ENCODE measurements around the gene ZSCAN32.

Gene ZSCAN32

DNA sequence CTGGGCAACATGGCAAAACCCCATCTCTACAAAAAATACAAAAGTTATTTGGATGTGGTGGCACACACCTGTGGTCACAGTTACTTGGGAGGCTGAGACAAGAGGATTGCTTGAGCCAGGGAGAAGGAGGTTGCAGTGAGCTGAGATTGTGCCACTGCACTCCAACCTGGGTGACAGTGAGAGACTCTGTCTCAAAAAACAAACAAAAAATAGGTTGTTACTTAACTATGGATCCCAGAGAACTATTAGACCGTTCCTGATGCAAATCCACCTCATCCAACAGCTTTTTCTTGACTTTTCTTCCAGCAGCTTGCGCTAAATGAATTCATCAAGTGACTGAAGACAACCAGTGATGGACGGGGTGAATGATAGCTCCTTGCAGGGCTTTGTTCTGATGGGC, 45.2 kb downstream of the ZSCAN32 start, which contains the start of gene OR2C1:
TSS of gene OR2C1 (plus strand) at position 301 of the 400 bp plus-strand sequence. CDS start at position 353, 52 bp downstream.
- TF ChIP-seq EZH2 (optimal IDR thresholded peaks at IDR 0.05; ENCODE audit: low read depth, low read length) = no peak
- no peak for TF ChIP-seq EZH2phosphoT487 (IDR thresholded peaks at IDR 0.05; ENCODE audit: low read length)
- TF ChIP-seq, protein P1, sequence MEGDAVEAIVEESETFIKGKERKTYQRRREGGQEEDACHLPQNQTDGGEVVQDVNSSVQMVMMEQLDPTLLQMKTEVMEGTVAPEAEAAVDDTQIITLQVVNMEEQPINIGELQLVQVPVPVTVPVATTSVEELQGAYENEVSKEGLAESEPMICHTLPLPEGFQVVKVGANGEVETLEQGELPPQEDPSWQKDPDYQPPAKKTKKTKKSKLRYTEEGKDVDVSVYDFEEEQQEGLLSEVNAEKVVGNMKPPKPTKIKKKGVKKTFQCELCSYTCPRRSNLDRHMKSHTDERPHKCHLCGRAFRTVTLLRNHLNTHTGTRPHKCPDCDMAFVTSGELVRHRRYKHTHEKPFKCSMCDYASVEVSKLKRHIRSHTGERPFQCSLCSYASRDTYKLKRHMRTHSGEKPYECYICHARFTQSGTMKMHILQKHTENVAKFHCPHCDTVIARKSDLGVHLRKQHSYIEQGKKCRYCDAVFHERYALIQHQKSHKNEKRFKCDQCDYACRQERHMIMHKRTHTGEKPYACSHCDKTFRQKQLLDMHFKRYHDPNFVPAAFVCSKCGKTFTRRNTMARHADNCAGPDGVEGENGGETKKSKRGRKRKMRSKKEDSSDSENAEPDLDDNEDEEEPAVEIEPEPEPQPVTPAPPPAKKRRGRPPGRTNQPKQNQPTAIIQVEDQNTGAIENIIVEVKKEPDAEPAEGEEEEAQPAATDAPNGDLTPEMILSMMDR (IDR thresholded peaks at IDR 0.05; ENCODE audit: low read length) = no peak
- Histone ChIP-seq H3K36me3 (replicated peaks; ENCODE audit: insufficient read depth, low read length) (no peaks in the 10 kb centered on the region), H3K4me1 (ENCODE audit: low read length) (no peaks in the 10 kb centered on the region), H3K9ac (ENCODE audit: low read length) (no peak within 1 kb of the TSS), H3K9me2 (replicated peaks; ENCODE audit: insufficient read depth, low read length) (no peaks in the 10 kb centered on the region), H3F3A (ENCODE audit: insufficient read depth, low read length) (no peaks in the 10 kb centered on the region), H3K27me3 (replicated peaks; ENCODE audit: insufficient read depth, low read length) (no peaks in the 10 kb centered on the region; the same call in 1 of the 2 replicates), H3K4me3 (ENCODE audit: low read length) (no peak within 1 kb of the TSS), H3K9me3 (replicated peaks; ENCODE audit: insufficient read depth, low read length) (no peaks in the 10 kb centered on the region), H4K20me1 (ENCODE audit: insufficient read depth, low read length) (no peaks in the 10 kb centered on the region), H3K4me2 (ENCODE audit: low read depth, low read length) (no peak within 1 kb of the TSS), H2AFZ (ENCODE audit: low read length) (no peak within 1 kb of the TSS), H3K79me2 (ENCODE audit: low read length) (no peaks in the 10 kb centered on the region), H3K27ac (ENCODE audit: low read length) (no peak within 1 kb of the TSS)
- no peak for DNase-seq

DNA sequence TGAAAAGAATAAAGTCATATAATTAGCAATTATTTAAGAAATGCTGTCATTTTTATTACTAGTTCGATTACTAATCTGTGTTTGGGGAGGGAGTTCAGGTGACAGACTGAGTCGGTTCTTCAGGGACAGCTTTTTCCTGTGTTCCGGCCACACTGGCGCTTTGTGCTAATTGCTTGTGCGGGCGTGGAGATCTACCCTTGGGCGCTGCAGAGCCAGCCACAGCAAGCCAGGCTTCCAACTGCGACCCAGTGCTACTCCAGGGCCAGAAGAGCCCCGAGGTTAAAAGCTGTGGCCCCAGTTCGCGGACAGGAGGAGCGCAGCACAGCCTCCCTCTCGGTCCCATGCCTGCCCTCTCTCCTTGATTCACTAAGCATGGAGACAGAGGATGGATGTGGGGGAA, 51.6 kb downstream of the ZSCAN32 start:
- H3K79me2 ChIP-seq (ENCODE audit: low read length) = no peaks in the 10 kb centered on the region
- H3K9ac ChIP-seq (ENCODE audit: low read length) = peak overlapping the region; percentile 64
- peaks cover 23% of the 10 kb centered on the region for H3K4me1 ChIP-seq (ENCODE audit: low read length)
- H3K27ac ChIP-seq (ENCODE audit: low read length) = peak overlapping the region; percentile 98
- H3K9me3 ChIP-seq (replicated peaks; ENCODE audit: insufficient read depth, low read length) = no peaks in the 10 kb centered on the region
- peak overlapping the region; percentile 88 for H3K4me2 ChIP-seq (ENCODE audit: low read depth, low read length)
- DNase-seq = no peak
- H3K9me2 ChIP-seq (replicated peaks; ENCODE audit: insufficient read depth, low read length) = no peaks in the 10 kb centered on the region
- H3F3A ChIP-seq (ENCODE audit: insufficient read depth, low read length) = peaks cover 23% of the 10 kb centered on the region
- peak overlapping the region; percentile 39 for H3K4me3 ChIP-seq (ENCODE audit: low read length)
- H2AFZ ChIP-seq (ENCODE audit: low read length) = peak overlapping the region; percentile 94
- no peaks in the 10 kb centered on the region for H4K20me1 ChIP-seq (ENCODE audit: insufficient read depth, low read length)
- no peaks in the 10 kb centered on the region for H3K27me3 ChIP-seq (replicated peaks; ENCODE audit: insufficient read depth, low read length)
- TF ChIP-seq EZH2phosphoT487 (IDR thresholded peaks at IDR 0.05; ENCODE audit: low read length) (no peak), EZH2 (optimal IDR thresholded peaks at IDR 0.05; ENCODE audit: low read depth, low read length) (no peak)
- TF ChIP-seq, protein P1 (IDR thresholded peaks at IDR 0.05; ENCODE audit: low read length) = no peak
- no peaks in the 10 kb centered on the region for H3K36me3 ChIP-seq (replicated peaks; ENCODE audit: insufficient read depth, low read length)

DNA sequence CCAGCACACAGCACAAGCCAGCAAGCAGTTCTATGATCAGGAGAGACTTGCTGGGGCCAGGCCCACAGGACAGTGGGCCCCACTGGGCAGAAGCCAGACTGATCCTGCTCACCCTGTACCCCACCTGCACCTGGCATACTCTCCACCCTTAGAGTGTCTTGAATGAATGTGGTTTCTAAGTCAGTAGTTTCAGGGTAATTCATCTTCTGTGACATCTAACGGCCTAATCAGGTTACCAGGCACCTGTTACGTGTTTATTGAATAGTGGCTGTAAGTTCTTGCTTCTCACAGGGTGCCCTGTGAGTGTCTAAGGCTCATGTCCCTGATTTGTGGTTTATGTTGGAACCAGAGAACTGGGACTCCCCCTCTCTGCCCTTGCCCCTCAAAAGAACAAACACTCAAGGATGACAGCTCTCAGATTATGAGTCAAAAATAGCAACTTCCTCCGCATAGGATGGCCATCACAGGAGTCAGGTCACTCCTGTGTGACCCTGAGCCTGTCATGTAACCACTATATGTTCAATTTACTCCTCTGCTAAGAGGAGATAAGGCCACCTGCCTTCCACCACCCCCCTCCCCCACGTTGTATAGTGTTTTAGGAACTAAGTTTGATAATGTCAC, 52.1 kb downstream of the ZSCAN32 start:
- no peaks in the 10 kb centered on the region for H3K36me3 ChIP-seq (replicated peaks; ENCODE audit: insufficient read depth, low read length)
- H2AFZ ChIP-seq (ENCODE audit: low read length) = peak overlapping the region; percentile 94
- DNase-seq = peak; percentile 96
- H3K9me3 ChIP-seq (replicated peaks; ENCODE audit: insufficient read depth, low read length) = no peaks in the 10 kb centered on the region
- no peaks in the 10 kb centered on the region for H4K20me1 ChIP-seq (ENCODE audit: insufficient read depth, low read length)
- H3K79me2 ChIP-seq (ENCODE audit: low read length) = no peaks in the 10 kb centered on the region
- H3K27me3 ChIP-seq (replicated peaks; ENCODE audit: insufficient read depth, low read length) = no peaks in the 10 kb centered on the region
- H3K27ac ChIP-seq (ENCODE audit: low read length) = peak overlapping the region; percentile 98
- H3K9me2 ChIP-seq (replicated peaks; ENCODE audit: insufficient read depth, low read length) = no peaks in the 10 kb centered on the region
- peaks cover 23% of the 10 kb centered on the region for H3F3A ChIP-seq (ENCODE audit: insufficient read depth, low read length)
- peak overlapping the region; percentile 88; the same call in 1 of the 2 replicates for H3K4me2 ChIP-seq (ENCODE audit: low read depth, low read length)
- peak overlapping the region; percentile 39 for H3K4me3 ChIP-seq (ENCODE audit: low read length)
- peaks cover 23% of the 10 kb centered on the region for H3K4me1 ChIP-seq (ENCODE audit: low read length)
- TF ChIP-seq EZH2 (optimal IDR thresholded peaks at IDR 0.05; ENCODE audit: low read depth, low read length) = no peak
- TF ChIP-seq, protein P1 (IDR thresholded peaks at IDR 0.05; ENCODE audit: low read length) = no peak
- TF ChIP-seq EZH2phosphoT487 (IDR thresholded peaks at IDR 0.05; ENCODE audit: low read length) = no peak
- H3K9ac ChIP-seq (ENCODE audit: low read length) = peak overlapping the region; percentile 64
